Occipital lobe (tissue), 2 donors: ENCODE data around the gene ARHGDIA. TPM values are rescaled to one million over a fixed set of nuclear protein-coding genes. Genes with fewer than 3 reads are reported as not detected.

ENCODE experiments used
- DNase-seq: peaks from one replicate; lab custom pipeline; 2025; lab: John Stamatoyannopoulos, UW
- total RNA-seq: library from RNA; depleted of rRNA; stranded (reverse); fragments of >200 nt; gene quantifications from one replicate; pipeline ENCODE4 v1.2.3, GENCODE V29; 2014

The ARHGDIA gene
- total RNA-seq, 1 donor from 2014 or later = 22.9 TPM

DNA sequence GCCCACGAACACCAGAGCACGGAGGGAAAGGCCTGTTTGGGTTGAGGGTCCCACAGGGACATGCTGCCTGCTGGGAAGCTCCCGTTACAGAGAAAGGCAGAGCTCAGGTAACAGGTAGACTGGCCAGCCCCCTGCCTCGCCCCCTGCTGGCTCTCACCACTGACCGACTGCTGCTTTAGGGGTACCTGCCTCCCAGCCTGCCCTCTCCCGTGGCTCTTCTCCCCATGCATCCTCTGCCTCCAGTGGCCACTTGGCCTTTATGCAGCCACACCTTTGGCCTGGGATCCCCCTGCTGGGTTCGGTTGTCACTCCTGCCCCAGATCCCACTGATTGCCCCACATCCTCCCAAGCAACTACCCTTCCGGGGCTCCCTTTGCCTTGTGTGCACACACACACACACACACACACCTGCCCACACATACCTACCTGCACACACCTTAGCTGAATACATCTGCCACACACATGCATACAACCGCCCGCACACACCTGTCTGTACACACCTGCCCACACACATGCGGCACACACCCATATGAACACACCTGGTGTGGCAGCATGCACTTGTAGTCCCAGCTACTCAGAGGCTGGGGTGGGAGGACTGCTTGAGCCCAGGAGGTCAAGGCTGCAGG lies 45.2 kb downstream of the ARHGDIA start:
- DNase-seq = no peak

- no peak for DNase-seq
Measured at GRCh38 chr17:81824595-81824994, 46.5 kb downstream of the ARHGDIA start.

- DNase-seq = no peak
Measured at GRCh38 chr17:81823820-81824550, 47.2 kb downstream of the ARHGDIA start.

- no peak for DNase-seq
Measured at GRCh38 chr17:81822996-81823819, 47.9 kb downstream of the ARHGDIA start.

- no peak for DNase-seq
Measured at GRCh38 chr17:81822312-81822637, 48.9 kb downstream of the ARHGDIA start.

DNA sequence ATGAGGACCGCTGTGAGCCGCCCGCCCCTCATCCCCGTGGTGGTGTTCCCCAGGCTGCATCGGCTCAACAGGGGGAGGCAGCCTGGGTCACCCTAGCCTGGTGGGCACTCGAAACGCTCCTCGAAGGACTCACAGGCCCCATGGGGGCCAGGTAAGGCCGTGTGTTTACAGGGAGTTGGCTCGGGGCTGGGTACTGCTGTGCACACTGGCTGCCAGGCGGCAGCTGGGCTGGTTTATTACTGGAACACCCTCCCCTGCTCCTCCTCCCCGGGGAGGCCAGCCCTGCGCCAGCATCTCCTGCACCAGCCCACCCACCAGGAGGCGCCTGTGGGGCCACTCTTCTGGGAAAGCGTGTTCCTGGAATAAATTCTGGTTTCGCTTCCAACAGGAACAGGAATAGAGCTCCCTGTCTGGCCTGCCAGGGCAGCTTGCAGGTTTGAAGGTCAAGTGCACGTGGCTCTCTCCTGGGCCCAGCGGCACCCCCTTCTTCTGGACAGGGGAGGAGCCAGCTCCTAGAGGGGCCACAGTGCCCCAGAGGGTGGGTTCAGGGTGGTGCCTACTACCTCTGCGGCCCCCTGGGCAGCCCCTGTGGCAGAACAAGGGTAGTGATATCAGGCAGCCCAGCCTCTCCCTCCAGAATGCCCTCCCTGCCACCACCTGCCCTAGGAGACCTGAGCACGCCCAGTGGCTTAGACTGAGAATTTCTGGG lies 49.4 kb downstream of the ARHGDIA start:
- DNase-seq = peak; percentile 59

- DNase-seq = no peak
Measured at GRCh38 chr17:81821147-81821546, 50.0 kb downstream of the ARHGDIA start.

DNA sequence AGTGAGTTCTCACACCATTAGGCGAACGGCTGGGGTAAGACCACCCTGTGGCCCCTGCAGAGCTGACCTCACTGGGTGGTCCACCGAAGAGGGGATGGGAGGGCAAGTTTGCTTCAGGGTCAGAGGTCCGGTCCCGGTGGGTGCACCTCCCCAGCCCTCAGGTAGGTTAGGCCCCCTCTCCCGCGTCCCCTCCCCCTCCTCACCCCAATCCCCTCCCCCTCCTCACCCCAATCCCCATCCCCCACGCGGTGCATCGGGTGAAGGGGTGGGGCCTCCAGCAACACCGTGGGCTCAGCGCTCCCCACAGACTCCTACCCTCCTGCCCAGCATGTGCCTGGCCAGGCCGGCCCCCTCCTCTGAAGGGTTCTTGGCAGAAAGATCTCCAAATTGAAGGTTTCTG lies 51.4 kb downstream of the ARHGDIA start:
- no peak for DNase-seq

- no peak for DNase-seq
Measured at GRCh38 chr17:81817758-81818147, 53.4 kb downstream of the ARHGDIA start.

Other genes with a start within 250 kb of the ARHGDIA start
- 39.5 TPM for gene NPLOC4, start 234.2 kb downstream of the ARHGDIA start, total RNA-seq
- 0.16 TPM for gene TSPAN10, start 234.1 kb downstream of the ARHGDIA start, total RNA-seq
- not detected for gene PDE6G, start 214.8 kb downstream of the ARHGDIA start, total RNA-seq
- 5.5 TPM for gene OXLD1, start 204.7 kb downstream of the ARHGDIA start, total RNA-seq
- 3.9 TPM for gene CCDC137, start 204.6 kb downstream of the ARHGDIA start, total RNA-seq
- gene ARL16, start 187.5 kb downstream of the ARHGDIA start, total RNA-seq = 34.0 TPM
- gene HGS, start 187.3 kb downstream of the ARHGDIA start, total RNA-seq = 37.6 TPM
- gene MRPL12, start 168.0 kb downstream of the ARHGDIA start, total RNA-seq = 4.7 TPM
- gene SLC25A10, start 159.1 kb downstream of the ARHGDIA start, total RNA-seq = 4.2 TPM
- gene GCGR, start 67.2 kb downstream of the ARHGDIA start, total RNA-seq = not detected
- gene MCRIP1, start 38.0 kb downstream of the ARHGDIA start, total RNA-seq = 85.9 TPM
- not detected for gene PPP1R27, start 36.3 kb downstream of the ARHGDIA start, total RNA-seq
- 57.4 TPM for gene P4HB, start 10.8 kb downstream of the ARHGDIA start, total RNA-seq
- 78.3 TPM for gene ALYREF, start 20.2 kb upstream of the ARHGDIA start, total RNA-seq
- gene ANAPC11, start 20.4 kb upstream of the ARHGDIA start, total RNA-seq = 43.0 TPM
- gene NPB, start 30.9 kb upstream of the ARHGDIA start, total RNA-seq = 2.0 TPM
- gene PCYT2, start 40.1 kb upstream of the ARHGDIA start, total RNA-seq = 24.5 TPM
- 8.0 TPM for gene SIRT7, start 46.8 kb upstream of the ARHGDIA start, total RNA-seq
- gene MAFG, start 56.4 kb upstream of the ARHGDIA start, total RNA-seq = 16.5 TPM
- 17.6 TPM for gene PYCR1, start 66.0 kb upstream of the ARHGDIA start, total RNA-seq
- 0.16 TPM for gene MYADML2, start 75.9 kb upstream of the ARHGDIA start, total RNA-seq
- 0.31 TPM for gene NOTUM, start 89.8 kb upstream of the ARHGDIA start, total RNA-seq
- 11.1 TPM for gene ASPSCR1, start 106.3 kb upstream of the ARHGDIA start, total RNA-seq
- gene CENPX, start 151.5 kb upstream of the ARHGDIA start, total RNA-seq = 29.2 TPM
- gene LRRC45, start 152.0 kb upstream of the ARHGDIA start, total RNA-seq = 14.2 TPM
- 76.0 TPM for gene RAC3, start 160.3 kb upstream of the ARHGDIA start, total RNA-seq
- gene DCXR, start 166.4 kb upstream of the ARHGDIA start, total RNA-seq = 18.1 TPM
- gene RFNG, start 180.5 kb upstream of the ARHGDIA start, total RNA-seq = 14.5 TPM
- 64.4 TPM for gene GPS1, start 180.6 kb upstream of the ARHGDIA start, total RNA-seq
- gene DUS1L, start 194.5 kb upstream of the ARHGDIA start, total RNA-seq = 21.4 TPM
- 84.1 TPM for gene FASN, start 226.9 kb upstream of the ARHGDIA start, total RNA-seq